Suprapubic skin (tissue), 4 donors: Measurements from ENCODE around the gene REEP3.

Experiments used
- EP300 ChIP-seq: sonication (generic); formaldehyde crosslinking; IDR thresholded peaks from one replicate; pipeline ENCODE4 v1.6.1; 2017; ENCODE audit warnings: antibody characterized with exemption
- POLR2A ChIP-seq, 2 donors: fragments of 450-650 bp; IDR thresholded peaks; one replicate each; pipeline ENCODE4 v1.6.1; 2017; ENCODE audit warnings: antibody characterized with exemption in 2 of 2, mild to moderate bottlenecking in 2 of 2, moderate library complexity in 2 of 2
- POLR2AphosphoS5 ChIP-seq, 3 donors: sonication (generic); formaldehyde crosslinking; IDR thresholded peaks; one replicate each; pipeline ENCODE4 v1.6.1; 2017; ENCODE audit warnings: antibody characterized with exemption in 3 of 3
- TF ChIP-seq, protein P1 (sequence below), 2 donors: fragments of 200-600 bp in 1 of 2; fragments of 450-650 bp in 1 of 2; sonication (generic) in 1 of 2; IDR thresholded peaks; one replicate each; pipeline ENCODE4 v1.5.1; 2016 to 2019; ENCODE audit warnings: antibody characterized with exemption in 2 of 2, mild to moderate bottlenecking in 1 of 2, moderate library complexity in 1 of 2

DNA sequence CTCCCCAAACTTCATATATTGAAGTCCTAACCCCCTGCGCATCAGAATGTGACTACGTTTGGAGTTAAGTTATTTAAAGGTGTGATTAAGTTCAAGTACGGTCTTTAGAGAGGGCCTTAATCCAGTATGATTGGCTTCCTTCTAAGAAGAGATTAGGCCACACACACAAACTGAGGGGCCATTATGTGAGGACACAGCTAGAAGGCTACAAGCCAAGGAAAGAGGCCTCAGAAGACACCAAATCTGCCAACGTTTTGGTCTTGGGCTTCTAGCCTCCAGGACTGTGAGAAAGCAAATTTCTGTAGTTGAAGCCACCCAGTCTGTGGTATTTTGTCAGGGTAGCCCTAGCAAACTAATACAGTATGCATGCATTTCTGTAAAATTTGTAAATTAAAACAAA lies 41.7 kb downstream of the REEP3 start:
- TF ChIP-seq, protein P1, sequence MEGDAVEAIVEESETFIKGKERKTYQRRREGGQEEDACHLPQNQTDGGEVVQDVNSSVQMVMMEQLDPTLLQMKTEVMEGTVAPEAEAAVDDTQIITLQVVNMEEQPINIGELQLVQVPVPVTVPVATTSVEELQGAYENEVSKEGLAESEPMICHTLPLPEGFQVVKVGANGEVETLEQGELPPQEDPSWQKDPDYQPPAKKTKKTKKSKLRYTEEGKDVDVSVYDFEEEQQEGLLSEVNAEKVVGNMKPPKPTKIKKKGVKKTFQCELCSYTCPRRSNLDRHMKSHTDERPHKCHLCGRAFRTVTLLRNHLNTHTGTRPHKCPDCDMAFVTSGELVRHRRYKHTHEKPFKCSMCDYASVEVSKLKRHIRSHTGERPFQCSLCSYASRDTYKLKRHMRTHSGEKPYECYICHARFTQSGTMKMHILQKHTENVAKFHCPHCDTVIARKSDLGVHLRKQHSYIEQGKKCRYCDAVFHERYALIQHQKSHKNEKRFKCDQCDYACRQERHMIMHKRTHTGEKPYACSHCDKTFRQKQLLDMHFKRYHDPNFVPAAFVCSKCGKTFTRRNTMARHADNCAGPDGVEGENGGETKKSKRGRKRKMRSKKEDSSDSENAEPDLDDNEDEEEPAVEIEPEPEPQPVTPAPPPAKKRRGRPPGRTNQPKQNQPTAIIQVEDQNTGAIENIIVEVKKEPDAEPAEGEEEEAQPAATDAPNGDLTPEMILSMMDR (IDR thresholded peaks at IDR 0.05): no peak
- TF ChIP-seq POLR2A (IDR thresholded peaks at IDR 0.05) (no peak), POLR2AphosphoS5 (IDR thresholded peaks at IDR 0.05) (no peak), EP300 (no peak)
